Measurements from ENCODE around the gene PACC1. TPM values are rescaled to one million over a fixed set of nuclear protein-coding genes. Genes with fewer than 3 reads are reported as not detected.

PACC1 gene
- total RNA-seq, result 10 to 100 TPM; 10.1 to 14.3 TPM

- no peaks in the 10 kb centered on the region for H3K27me3 Mint-ChIP-seq
- peaks cover 21% of the 10 kb centered on the region for H3K36me3 Mint-ChIP-seq
- POLR2A ChIA-PET, result interaction anchor here (0.6 to 1.6 kb wide), 4 partner anchors 10 to 379 kb away, joined by 3 to 9 read pairs (median 4); partner anchors contain the start of genes ATF3, DTL and NENF
- DNase-seq (peak; percentile 92), ATAC-seq (ENCODE audit: low read depth) (peak; percentile 95)
- H3K9me3 Mint-ChIP-seq, result no peaks in the 10 kb centered on the region
- H3K4me3 Mint-ChIP-seq, result peak within 1 kb of the TSS; percentile 99
- H3K27ac Mint-ChIP-seq, result peak within 1 kb of the TSS; percentile 96
- peaks cover 27% of the 10 kb centered on the region for H3K4me1 Mint-ChIP-seq
Measured at GRCh38 chr1:212414328-212415106, at the start of gene PACC1. PACC1 (minus strand) TSS chr1:212414886; CDS start chr1:212414757, 129 bp downstream.

DNA sequence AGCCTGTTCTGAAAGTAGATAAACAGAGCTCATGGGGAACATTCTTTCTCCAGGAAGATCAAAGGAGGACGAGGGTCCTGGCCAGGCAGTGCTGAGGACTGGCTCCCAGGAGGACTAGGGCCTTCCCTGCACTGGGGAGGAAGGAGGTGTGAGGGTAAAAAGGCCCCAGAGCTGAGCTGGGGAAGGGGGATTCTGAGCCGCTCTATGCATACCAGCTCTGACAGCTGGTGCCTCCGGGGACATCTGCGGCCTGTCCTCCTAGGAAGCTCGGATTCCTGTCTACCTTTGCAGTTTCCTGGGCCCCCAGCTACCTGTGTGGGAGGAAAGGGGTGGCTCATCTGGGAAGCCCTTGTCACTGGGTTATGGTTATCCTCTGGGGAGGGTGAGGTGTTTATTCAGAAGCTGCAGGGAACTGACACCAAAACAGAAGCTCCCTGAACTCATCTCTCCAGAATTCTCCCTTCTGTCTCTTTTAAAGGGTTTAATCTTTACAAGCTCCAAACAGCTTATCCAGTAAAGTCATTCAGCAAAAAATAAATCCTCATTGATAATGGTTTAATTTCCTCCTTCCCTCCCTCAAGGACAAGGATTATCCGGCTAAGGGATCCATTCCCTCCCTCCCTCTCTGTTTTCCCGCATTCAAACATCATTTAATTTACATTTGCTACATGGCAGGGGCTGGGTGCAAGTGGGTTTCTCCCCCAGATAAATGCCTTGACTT is 49.0 kb upstream of the PACC1 start:
- Mint-ChIP-seq H3K27ac (no peak overlapping the region), H3K4me3 (no peak overlapping the region), H3K36me3 (no peaks in the 10 kb centered on the region), H3K9me3 (no peaks in the 10 kb centered on the region), H3K27me3 (peaks cover 3% of the 10 kb centered on the region), H3K4me1 (peaks cover 5% of the 10 kb centered on the region)
- POLR2A ChIA-PET, result no interaction called here
- no peak for DNase-seq
- no peak for ATAC-seq (ENCODE audit: low read depth)

- Mint-ChIP-seq H3K4me1 (peaks cover 13% of the 10 kb centered on the region), H3K36me3 (no peaks in the 10 kb centered on the region), H3K27ac (no peak overlapping the region), H3K9me3 (no peaks in the 10 kb centered on the region), H3K4me3 (no peak overlapping the region), H3K27me3 (peaks cover 3% of the 10 kb centered on the region)
- ATAC-seq (ENCODE audit: low read depth) (no peak), DNase-seq (no peak)
- POLR2A ChIA-PET, result no interaction called here
Measured at GRCh38 chr1:212461916-212462660, 47.4 kb upstream of the PACC1 start.

DNA sequence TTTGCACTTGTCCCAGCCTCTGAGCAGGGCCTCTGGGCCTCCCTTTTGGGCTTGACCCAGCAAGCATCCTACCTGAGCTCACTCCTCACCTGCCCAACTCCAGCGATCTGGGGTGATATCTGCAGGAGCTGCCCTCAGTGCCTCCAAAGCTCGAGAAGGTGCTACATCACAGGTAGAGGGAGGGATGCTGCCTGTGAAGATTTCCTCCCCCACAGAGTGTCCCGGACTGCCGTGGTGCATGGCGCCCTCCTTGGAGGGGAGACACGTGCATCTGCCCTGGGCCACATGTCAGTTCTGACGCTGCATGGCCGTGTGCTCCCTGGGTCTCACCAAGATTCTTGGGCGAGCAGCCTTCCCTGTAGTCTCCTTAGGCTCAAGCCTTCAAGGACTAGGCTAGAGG is 45.7 kb upstream of the PACC1 start:
- H3K4me1 Mint-ChIP-seq, result peaks cover 13% of the 10 kb centered on the region
- H3K4me3 Mint-ChIP-seq, result no peak overlapping the region
- no peaks in the 10 kb centered on the region for H3K9me3 Mint-ChIP-seq
- POLR2A ChIA-PET, result no interaction called here
- H3K27ac Mint-ChIP-seq, result no peak overlapping the region
- ATAC-seq (ENCODE audit: low read depth) (no peak), DNase-seq (no peak)
- H3K27me3 Mint-ChIP-seq, result peaks cover 5% of the 10 kb centered on the region
- H3K36me3 Mint-ChIP-seq, result no peaks in the 10 kb centered on the region

GRCh38 chr1:212459656-212460055 is 45.0 kb upstream of the PACC1 start:
- ATAC-seq (ENCODE audit: low read depth) (no peak), DNase-seq (no peak)
- POLR2A ChIA-PET, result no interaction called here
- peaks cover 2% of the 10 kb centered on the region for H3K27me3 Mint-ChIP-seq
- H3K36me3 Mint-ChIP-seq, result no peaks in the 10 kb centered on the region
- no peak overlapping the region for H3K4me3 Mint-ChIP-seq
- no peak overlapping the region for H3K27ac Mint-ChIP-seq
- no peaks in the 10 kb centered on the region for H3K9me3 Mint-ChIP-seq
- peaks cover 13% of the 10 kb centered on the region for H3K4me1 Mint-ChIP-seq

GRCh38 chr1:212458817-212459216 is 44.1 kb upstream of the PACC1 start:
- Mint-ChIP-seq H3K4me3 (no peak overlapping the region), H3K27me3 (peaks cover 2% of the 10 kb centered on the region), H3K36me3 (no peaks in the 10 kb centered on the region), H3K9me3 (no peaks in the 10 kb centered on the region), H3K27ac (no peak overlapping the region), H3K4me1 (peaks cover 13% of the 10 kb centered on the region)
- DNase-seq (no peak), ATAC-seq (ENCODE audit: low read depth) (peak; percentile 58)
- POLR2A ChIA-PET, result interaction anchor here (0.7 kb wide), 1 partner anchor 381 kb away, joined by 3 read pairs; no protein-coding TSS in a partner anchor

GRCh38 chr1:212457740-212458338 is 43.2 kb upstream of the PACC1 start:
- peaks cover 15% of the 10 kb centered on the region for H3K4me1 Mint-ChIP-seq
- H3K36me3 Mint-ChIP-seq, result no peaks in the 10 kb centered on the region
- no peak overlapping the region for H3K4me3 Mint-ChIP-seq
- DNase-seq (peak; percentile 58), ATAC-seq (ENCODE audit: low read depth) (peak; percentile 38)
- H3K27me3 Mint-ChIP-seq, result peaks cover 2% of the 10 kb centered on the region
- H3K9me3 Mint-ChIP-seq, result no peaks in the 10 kb centered on the region
- POLR2A ChIA-PET, result no interaction called here
- no peak overlapping the region for H3K27ac Mint-ChIP-seq

DNA sequence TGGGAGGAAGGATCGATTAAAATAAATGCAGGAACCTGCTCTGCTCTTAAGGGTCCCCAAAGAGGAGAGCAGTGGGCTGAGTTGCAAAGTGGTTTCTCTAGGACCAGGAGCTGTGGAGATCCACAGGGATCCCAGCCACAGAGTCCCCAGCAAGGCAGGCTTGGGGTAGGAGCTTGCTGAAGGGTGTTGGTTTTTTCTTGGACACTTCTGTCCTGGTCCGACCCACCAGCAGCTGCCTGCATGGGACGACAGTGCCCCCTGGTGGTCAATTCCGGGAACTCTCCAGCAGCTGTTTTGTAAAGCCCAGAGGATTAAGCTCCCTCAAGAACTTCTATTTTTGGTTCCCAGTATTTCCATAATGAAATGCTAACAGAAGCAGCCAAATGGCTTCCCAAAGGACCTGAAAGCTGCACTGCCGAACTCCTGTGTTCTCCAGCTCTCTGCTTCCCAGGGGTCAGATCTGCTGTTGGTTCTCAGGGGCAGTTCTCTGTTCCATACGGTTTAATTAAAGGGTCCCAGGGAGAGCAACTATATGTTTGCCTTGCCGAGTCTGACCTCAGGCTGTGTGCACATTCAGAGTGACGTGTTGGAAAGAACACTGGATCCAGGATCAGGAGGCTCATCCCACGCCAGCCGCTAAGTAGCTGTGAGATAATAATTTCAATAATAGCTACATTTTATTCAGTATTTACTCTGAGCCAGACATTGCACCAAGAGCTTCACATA is 41.3 kb upstream of the PACC1 start:
- Mint-ChIP-seq H3K36me3 (no peaks in the 10 kb centered on the region), H3K4me1 (peaks cover 15% of the 10 kb centered on the region), H3K4me3 (no peak overlapping the region), H3K27me3 (peaks cover 2% of the 10 kb centered on the region), H3K27ac (no peak overlapping the region), H3K9me3 (no peaks in the 10 kb centered on the region)
- POLR2A ChIA-PET, result interaction anchor here (0.5 to 1.4 kb wide), 4 partner anchors 21 to 775 kb away, joined by 3 to 6 read pairs (median 3); partner anchors contain the start of genes DTL and INTS7
- DNase-seq, result peak; percentile 84
- ATAC-seq (ENCODE audit: low read depth), result peak; percentile 53

DNA sequence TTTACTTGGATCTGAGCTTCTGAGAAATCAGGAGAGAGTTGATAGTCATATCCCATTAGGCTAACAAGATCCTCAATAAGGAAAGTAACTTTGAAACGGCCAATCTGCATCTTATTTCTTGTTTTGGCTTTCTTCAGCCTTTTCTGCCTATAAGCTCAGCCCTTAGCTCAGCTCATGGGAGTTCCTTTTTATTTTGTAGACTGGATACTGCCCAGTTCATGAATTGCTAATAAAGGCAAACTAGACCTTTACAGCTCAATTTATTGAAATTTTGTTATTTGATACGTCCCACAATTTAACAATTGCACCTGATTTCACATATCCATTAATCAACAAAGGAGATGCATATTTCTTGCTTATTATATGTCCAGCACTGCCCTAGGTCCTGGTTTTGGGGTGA is 40.7 kb upstream of the PACC1 start:
- no peak overlapping the region for H3K27ac Mint-ChIP-seq
- no peak overlapping the region for H3K4me3 Mint-ChIP-seq
- H3K4me1 Mint-ChIP-seq, result peaks cover 15% of the 10 kb centered on the region
- ATAC-seq (ENCODE audit: low read depth) (no peak), DNase-seq (no peak)
- no peaks in the 10 kb centered on the region for H3K36me3 Mint-ChIP-seq
- peaks cover 2% of the 10 kb centered on the region for H3K27me3 Mint-ChIP-seq
- no peaks in the 10 kb centered on the region for H3K9me3 Mint-ChIP-seq
- POLR2A ChIA-PET, result interaction anchor here (1.0 to 1.4 kb wide), 2 partner anchors 22 to 420 kb away, joined by 3 to 6 read pairs; partner anchors contain the start of genes DTL and INTS7

DNA sequence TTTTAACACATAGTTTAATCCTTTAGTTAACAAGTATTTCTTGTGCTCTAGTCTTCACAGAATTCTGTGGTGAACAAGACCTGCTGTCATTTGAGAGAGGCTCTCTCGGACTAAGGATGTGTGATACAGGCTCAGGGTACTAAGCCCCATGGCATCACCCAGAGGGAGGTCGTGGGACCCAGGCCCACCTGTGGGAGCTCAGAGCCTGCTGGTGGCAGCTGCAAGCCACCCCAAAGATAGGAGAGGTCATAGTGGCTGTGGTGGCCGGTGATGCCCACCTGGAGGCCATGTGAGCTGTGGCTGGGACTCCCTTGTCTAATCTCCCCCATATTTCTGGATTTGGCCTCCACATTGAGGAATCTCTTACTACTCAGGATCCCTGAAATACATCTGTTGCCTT is 40.1 kb upstream of the PACC1 start:
- no peaks in the 10 kb centered on the region for H3K9me3 Mint-ChIP-seq
- DNase-seq (no peak), ATAC-seq (ENCODE audit: low read depth) (no peak)
- H3K27me3 Mint-ChIP-seq, result peaks cover 2% of the 10 kb centered on the region
- no peaks in the 10 kb centered on the region for H3K36me3 Mint-ChIP-seq
- no peak overlapping the region for H3K4me3 Mint-ChIP-seq
- H3K4me1 Mint-ChIP-seq, result peaks cover 15% of the 10 kb centered on the region
- no peak overlapping the region for H3K27ac Mint-ChIP-seq
- POLR2A ChIA-PET, result no interaction called here

GRCh38 chr1:212453156-212453857 is 38.6 kb upstream of the PACC1 start:
- H3K4me3 Mint-ChIP-seq, result no peak overlapping the region
- peaks cover 7% of the 10 kb centered on the region for H3K4me1 Mint-ChIP-seq
- ATAC-seq (ENCODE audit: low read depth) (no peak), DNase-seq (no peak)
- POLR2A ChIA-PET, result no interaction called here
- H3K9me3 Mint-ChIP-seq, result no peaks in the 10 kb centered on the region
- H3K27ac Mint-ChIP-seq, result no peak overlapping the region
- H3K27me3 Mint-ChIP-seq, result peaks cover 2% of the 10 kb centered on the region
- no peaks in the 10 kb centered on the region for H3K36me3 Mint-ChIP-seq
